K562 (cell line): ENCODE data around the gene UBE2I.

Experiments used
- ARHGAP35 ChIP-seq: fragments of 450-650 bp; IDR thresholded peaks from 2 replicates; pipeline ENCODE4 v1.6.1; 2018; ENCODE audit not compliant: partially characterized antibody
- ATF1 ChIP-seq, 2 experiments: fragments of 450-650 bp in 1 of 2; IDR thresholded peaks; 2 replicates each; pipeline ENCODE4 v1.6.1; 2016; ENCODE audit warnings: missing compliant biosample characterization in 1 of 2, missing genetic modification characterization in 1 of 2
- BCL6 ChIP-seq: fragments of 250-450 bp; sonication (Bioruptor Pico); IDR thresholded peaks from 2 replicates; pipeline ENCODE4 v1.4.0; 2020
- EGR1 ChIP-seq: fragments of 450-650 bp; conservative IDR thresholded peaks from 2 replicates; pipeline ENCODE4 v1.6.1; 2017; ENCODE audit warnings: mild to moderate bottlenecking
- EP300 ChIP-seq: IDR thresholded peaks from 2 replicates; pipeline ENCODE4 v1.6.1; 2012; ENCODE audit warnings: low read length, improper control_type of control experiment
- KAT8 ChIP-seq: fragments of 450-650 bp; IDR thresholded peaks from 2 replicates; pipeline ENCODE4 v1.6.1; 2016; ENCODE audit warnings: low read depth, mild to moderate bottlenecking
- POLR2A ChIP-seq: fragments of 450-650 bp; conservative IDR thresholded peaks from 2 replicates; pipeline ENCODE4 v1.6.1; 2016
- POLR2AphosphoS5 ChIP-seq: IDR thresholded peaks from 2 replicates; pipeline ENCODE4 v1.6.1; 2011; ENCODE audit warnings: mild to moderate bottlenecking, low read depth, low read length, moderate library complexity; ENCODE audit not compliant: control insufficient read depth, insufficient read depth
- SMARCE1 ChIP-seq: fragments of 450-650 bp; IDR thresholded peaks from 2 replicates; pipeline ENCODE4 v1.7.1; 2016; ENCODE audit warnings: mild to moderate bottlenecking
- SNRNP70 ChIP-seq: fragments of 200-400 bp; formaldehyde crosslinking; optimal IDR thresholded peaks from 2 replicates; pipeline ENCODE3; 2017; ENCODE audit warnings: low read depth, low read length
- TF ChIP-seq, protein P1 (sequence below), 3 experiments: IDR thresholded peaks in 2 of 3; conservative IDR thresholded peaks in 1 of 3; 2 replicates each; pipeline ENCODE4 v1.5.1; 2011 to 2012; ENCODE audit warnings: low read length in 3 of 3, mild to moderate bottlenecking in 3 of 3, control low read depth in 2 of 3, improper control_type of control experiment in 1 of 3, inconsistent platforms in 1 of 3, low read depth in 1 of 3, mixed read lengths in 1 of 3, moderate library complexity in 1 of 3; ENCODE audit not compliant: insufficient read depth in 2 of 3

DNA sequence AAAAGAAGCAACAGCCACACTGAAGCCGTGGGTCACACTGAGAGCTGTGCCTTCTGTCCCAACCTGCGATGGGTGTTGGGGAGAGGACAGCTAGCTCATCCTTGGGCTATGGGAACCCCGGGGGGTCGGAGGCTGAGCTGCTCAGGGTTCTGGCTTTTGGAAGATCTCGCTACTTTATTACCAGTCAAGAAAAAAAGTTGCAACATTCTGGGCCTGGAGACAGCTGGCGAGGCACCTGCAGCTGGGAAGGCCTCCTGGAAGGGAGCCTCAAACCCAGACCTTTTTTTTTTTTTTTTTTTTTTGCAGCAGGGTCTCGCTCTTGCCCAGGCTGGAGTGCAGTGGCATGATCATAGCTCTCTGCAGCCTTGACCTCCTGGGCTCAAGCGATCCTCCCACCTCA, 28.7 kb upstream of the UBE2I start:
- TF ChIP-seq EGR1 (no peak), POLR2A (no peak), SNRNP70 (no peak), BCL6 (CRISPR knock-in tag) (no peak), ATF1 (CRISPR knock-in tag; IDR thresholded peaks at IDR 0.05) (no peak), ATF1 (tag; IDR thresholded peaks at IDR 0.05) (no peak), EP300 (no peak), SMARCE1 (no peak), POLR2AphosphoS5 (no peak), ARHGAP35 (no peak), KAT8 (no peak)
- TF ChIP-seq, protein P1, sequence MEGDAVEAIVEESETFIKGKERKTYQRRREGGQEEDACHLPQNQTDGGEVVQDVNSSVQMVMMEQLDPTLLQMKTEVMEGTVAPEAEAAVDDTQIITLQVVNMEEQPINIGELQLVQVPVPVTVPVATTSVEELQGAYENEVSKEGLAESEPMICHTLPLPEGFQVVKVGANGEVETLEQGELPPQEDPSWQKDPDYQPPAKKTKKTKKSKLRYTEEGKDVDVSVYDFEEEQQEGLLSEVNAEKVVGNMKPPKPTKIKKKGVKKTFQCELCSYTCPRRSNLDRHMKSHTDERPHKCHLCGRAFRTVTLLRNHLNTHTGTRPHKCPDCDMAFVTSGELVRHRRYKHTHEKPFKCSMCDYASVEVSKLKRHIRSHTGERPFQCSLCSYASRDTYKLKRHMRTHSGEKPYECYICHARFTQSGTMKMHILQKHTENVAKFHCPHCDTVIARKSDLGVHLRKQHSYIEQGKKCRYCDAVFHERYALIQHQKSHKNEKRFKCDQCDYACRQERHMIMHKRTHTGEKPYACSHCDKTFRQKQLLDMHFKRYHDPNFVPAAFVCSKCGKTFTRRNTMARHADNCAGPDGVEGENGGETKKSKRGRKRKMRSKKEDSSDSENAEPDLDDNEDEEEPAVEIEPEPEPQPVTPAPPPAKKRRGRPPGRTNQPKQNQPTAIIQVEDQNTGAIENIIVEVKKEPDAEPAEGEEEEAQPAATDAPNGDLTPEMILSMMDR (IDR thresholded peaks at IDR 0.05 in 2 of 3, conservative IDR thresholded peaks at IDR 0.05 in 1 of 3; ENCODE audit: insufficient read depth in 2 of 3, low read depth in 1 of 3, low read length in 3 of 3): no peak
